Stimulated activated effector memory CD8-positive, alpha-beta T cell treated with anti-CD3 and anti-CD28 coated beads, Interleukin-12 subunit alpha, Interleukin-12 subunit beta, amount 100 ng/mL, for 72 hours (primary cell): Measurements from ENCODE around the gene SLC4A11.

Experiments
- ATAC-seq: fragments of 150-1000 bp; cut with Tn5 transposase; 2 replicates; pipeline ENCODE4 v1.10.0; 2021
- DNase-seq, 2 donors: peaks; one replicate each; pipeline ENCODE4 v3.0.0; 2021 to 2022; ENCODE audit warnings: low spot score in 2 of 2
- H3K27ac Mint-ChIP-seq: one replicate; pipeline ENCODE4 v1.8.0; 2022; ENCODE audit warnings: mild to moderate bottlenecking, mixed read lengths
- H3K36me3 Mint-ChIP-seq: one replicate; pipeline ENCODE4 v1.8.0; 2022; ENCODE audit warnings: mild to moderate bottlenecking, mixed read lengths
- H3K4me1 Mint-ChIP-seq: one replicate; pipeline ENCODE4 v1.8.0; 2022; ENCODE audit warnings: mixed read lengths
- H3K4me3 Mint-ChIP-seq: one replicate; pipeline ENCODE4 v1.8.0; 2022; ENCODE audit warnings: mild to moderate bottlenecking, mixed read lengths
- H3K9me3 Mint-ChIP-seq: one replicate; pipeline ENCODE4 v1.8.0; 2022; ENCODE audit warnings: mixed read lengths

The SLC4A11 gene

DNA sequence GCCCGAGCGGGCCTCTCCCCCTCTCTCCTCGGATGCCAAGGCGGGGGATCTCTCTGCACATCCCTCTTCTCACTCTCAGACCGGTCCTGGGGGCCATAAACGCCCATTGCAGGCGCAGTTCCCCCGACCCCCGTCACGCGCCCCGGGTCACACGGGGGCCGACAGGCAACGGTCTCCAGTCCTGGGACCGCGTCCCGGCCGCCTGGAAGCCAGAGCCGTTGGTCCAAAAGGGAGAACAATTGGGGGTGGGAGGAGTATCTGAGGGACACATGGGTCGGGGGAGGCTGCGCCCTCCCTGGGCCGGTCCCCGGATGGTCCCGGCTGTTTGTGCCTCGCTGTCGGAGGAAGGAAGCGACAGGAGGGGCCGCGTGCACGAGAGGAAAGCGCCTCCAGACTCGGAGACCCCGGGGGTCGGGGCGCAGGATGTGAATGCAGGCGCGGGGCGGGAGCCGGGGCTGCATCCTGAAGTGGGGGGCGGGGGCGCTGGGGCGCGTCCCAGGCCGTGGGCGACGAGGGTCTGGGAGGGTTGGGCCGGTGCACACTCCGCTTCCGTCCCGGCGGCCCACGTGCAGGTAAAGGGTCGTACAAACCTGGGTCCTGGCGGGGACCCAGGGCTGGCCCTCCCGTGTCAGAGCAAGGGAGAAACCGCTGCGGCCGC is 903 bp downstream of the SLC4A11 start:
- H3K4me1 Mint-ChIP-seq = peaks cover 20% of the 10 kb centered on the region
- ATAC-seq (peak; percentile 8), DNase-seq (no peak)
- H3K4me3 Mint-ChIP-seq = peak overlapping the region; percentile 87
- H3K9me3 Mint-ChIP-seq = no peaks in the 10 kb centered on the region
- H3K36me3 Mint-ChIP-seq = no peaks in the 10 kb centered on the region
- H3K27ac Mint-ChIP-seq = no peak overlapping the region

GRCh38 chr20:3237011-3237957 is 1.7 kb downstream of the SLC4A11 start:
- Mint-ChIP-seq H3K36me3 (no peaks in the 10 kb centered on the region), H3K4me3 (peak overlapping the region; percentile 87), H3K4me1 (peaks cover 20% of the 10 kb centered on the region), H3K27ac (no peak overlapping the region), H3K9me3 (no peaks in the 10 kb centered on the region)
- DNase-seq (no peak), ATAC-seq (no peak)

DNA sequence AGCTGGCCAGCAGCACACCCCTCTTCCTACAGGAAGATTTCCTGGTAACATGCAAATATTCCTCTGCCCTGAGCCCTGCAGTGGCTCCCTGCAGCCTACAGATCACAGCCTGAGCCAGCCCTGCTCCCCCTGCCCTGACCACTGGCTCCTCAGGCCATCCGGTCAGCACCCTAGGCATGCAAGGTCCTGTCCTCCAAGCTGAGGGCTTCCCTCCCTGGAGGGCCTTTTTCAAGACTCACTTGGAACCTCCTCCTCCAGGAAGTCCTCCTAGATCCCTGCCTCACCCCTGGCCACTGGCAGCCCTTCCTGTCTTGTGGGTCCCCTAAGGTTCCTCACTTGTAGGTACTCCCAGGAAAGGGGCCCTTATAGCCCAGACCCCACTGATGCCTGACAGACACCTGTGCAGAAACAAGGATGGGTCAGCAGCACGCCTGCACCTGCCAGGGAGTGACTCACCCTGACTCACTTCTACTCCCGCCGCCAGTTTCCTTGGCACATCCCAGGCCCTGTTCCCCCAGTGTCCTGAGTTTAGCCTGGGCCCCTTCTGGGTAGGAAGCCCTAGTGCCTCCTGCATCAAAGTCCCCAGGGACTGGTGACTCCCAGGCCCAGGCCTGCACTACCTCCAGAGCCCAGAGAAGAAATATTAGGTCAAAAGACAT is 3.2 kb downstream of the SLC4A11 start:
- Mint-ChIP-seq H3K4me3 (no peak overlapping the region), H3K36me3 (no peaks in the 10 kb centered on the region), H3K4me1 (peaks cover 16% of the 10 kb centered on the region), H3K9me3 (no peaks in the 10 kb centered on the region), H3K27ac (no peak overlapping the region)
- ATAC-seq (no peak), DNase-seq (no peak)

- ATAC-seq (no peak), DNase-seq (no peak)
- Mint-ChIP-seq H3K36me3 (no peaks in the 10 kb centered on the region), H3K4me1 (peaks cover 5% of the 10 kb centered on the region), H3K4me3 (no peak overlapping the region), H3K27ac (no peak overlapping the region), H3K9me3 (no peaks in the 10 kb centered on the region)
These were observed 4.9 kb downstream of the SLC4A11 start for GRCh38 chr20:3233991-3234498.

DNA sequence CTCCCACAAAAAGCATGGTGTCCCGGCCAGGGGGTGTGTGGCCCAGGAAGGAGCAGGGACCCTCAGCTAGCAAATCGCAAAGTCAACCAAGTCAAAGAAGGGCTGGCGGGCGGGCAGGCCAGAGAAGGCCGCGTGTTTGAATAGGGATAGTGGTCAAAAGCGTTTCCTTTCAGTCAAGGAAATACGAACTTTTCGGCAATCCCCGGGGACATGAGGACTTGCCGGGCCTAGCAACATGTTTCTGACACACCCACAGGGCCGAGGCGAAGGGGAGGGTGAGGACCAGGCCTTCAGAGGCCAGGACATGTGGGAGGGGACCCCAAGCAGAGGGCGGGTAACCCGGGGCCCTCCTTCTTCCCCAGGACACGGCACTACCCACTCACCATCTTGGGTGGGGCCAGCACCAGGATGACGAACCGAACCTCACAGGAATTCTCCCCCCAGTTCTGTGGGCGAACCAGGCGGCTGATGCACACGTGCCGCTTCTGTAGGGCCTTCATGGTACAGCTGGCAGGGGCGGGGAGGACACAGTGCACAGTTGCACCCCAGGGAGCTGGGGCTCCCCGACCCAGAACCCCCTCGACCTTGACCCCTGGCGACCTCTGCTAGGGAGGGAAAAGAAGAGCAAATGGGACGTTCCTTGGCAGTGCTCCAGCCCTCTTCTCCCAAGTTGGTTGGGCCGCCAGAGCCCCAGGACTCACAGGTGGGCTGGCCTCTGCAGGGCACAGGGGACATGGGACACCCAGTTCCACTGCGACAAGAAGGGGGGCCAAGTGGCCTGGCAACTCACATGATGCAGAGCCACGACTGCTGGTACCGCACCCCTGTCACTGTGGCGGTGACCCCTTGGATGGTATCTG is 5.6 kb downstream of the SLC4A11 start:
- Mint-ChIP-seq H3K36me3 (no peaks in the 10 kb centered on the region), H3K9me3 (no peaks in the 10 kb centered on the region)

GRCh38 chr20:3231889-3232588 is 7.0 kb downstream of the SLC4A11 start:
- no peak for DNase-seq
- Mint-ChIP-seq H3K27ac (no peak overlapping the region), H3K9me3 (no peaks in the 10 kb centered on the region), H3K4me3 (no peak overlapping the region), H3K36me3 (peaks cover 2% of the 10 kb centered on the region), H3K4me1 (peaks cover 5% of the 10 kb centered on the region)
- no peak for ATAC-seq

More for the DNA sequence above, 5.6 kb downstream of the SLC4A11 start:
- no peak for ATAC-seq
- no peak overlapping the region for H3K27ac Mint-ChIP-seq
- no peak overlapping the region for H3K4me3 Mint-ChIP-seq
- H3K4me1 Mint-ChIP-seq = peaks cover 5% of the 10 kb centered on the region
- DNase-seq = no peak

DNA sequence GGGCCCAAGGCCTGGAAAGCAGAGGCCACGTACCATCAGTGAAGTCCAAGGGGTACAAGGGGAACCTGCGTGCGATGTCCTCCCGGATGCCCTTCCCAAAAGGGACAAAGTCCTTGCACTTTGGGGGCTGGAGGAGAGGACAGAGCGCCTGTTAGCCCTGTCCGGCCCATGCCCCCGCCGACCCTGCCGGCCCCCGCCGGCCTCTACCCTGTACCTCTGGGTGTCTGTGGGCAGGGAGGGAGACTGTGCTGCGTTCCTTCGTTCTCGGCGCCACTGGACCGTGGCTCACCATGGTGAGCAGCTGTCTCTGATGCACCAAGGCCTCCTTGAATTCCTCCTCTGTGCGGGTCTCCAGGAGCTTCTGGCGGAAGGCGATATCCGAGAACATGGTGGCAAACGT is 7.9 kb downstream of the SLC4A11 start:
- Mint-ChIP-seq H3K36me3 (peaks cover 9% of the 10 kb centered on the region), H3K4me3 (no peak overlapping the region), H3K9me3 (no peaks in the 10 kb centered on the region), H3K27ac (no peak overlapping the region), H3K4me1 (no peaks in the 10 kb centered on the region)
- DNase-seq (no peak), ATAC-seq (no peak)

- Mint-ChIP-seq H3K4me3 (no peak overlapping the region), H3K4me1 (no peaks in the 10 kb centered on the region), H3K27ac (no peak overlapping the region), H3K9me3 (no peaks in the 10 kb centered on the region), H3K36me3 (peaks cover 9% of the 10 kb centered on the region)
- ATAC-seq (peak; percentile 4), DNase-seq (no peak)
These were observed 9.2 kb downstream of the SLC4A11 start for GRCh38 chr20:3229798-3230197.

DNA sequence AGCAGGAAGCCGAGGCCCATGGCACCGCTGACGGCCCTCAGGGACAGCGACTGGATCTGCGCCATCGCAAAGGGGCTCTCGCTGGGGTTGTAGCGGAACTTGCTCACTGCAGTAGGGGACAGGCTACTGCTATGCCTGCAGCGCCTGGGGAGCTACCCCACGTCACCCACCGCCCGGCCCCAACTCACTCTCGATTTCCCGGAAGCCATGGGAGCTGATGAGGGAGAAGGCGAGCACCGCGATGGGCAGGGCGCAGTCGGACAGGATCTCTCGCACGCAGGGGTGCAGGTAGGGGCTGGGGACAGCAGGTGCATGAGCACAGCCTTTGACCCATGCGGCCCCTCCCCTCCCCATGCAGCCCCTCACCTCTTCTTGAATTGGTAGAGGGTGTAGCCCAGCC is 9.8 kb downstream of the SLC4A11 start:
- Mint-ChIP-seq H3K27ac (no peak overlapping the region), H3K4me1 (no peaks in the 10 kb centered on the region), H3K4me3 (no peak overlapping the region), H3K9me3 (no peaks in the 10 kb centered on the region), H3K36me3 (peaks cover 10% of the 10 kb centered on the region)
- DNase-seq = no peak
- no peak for ATAC-seq

DNA sequence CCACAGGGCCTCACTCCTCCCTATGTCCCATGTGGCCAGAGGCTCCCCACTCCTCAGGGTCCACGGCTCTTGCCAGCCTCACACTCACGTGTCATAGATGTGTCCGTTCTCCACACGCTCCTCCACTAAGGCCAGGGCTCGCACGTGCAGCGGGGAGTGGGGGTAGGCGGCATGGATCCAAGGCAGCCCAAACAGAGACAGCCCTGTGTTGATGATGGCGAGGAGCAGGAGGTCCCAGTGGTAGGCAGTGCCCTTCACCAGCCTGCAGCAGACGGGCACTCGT is 10.3 kb downstream of the SLC4A11 start:
- DNase-seq (no peak), ATAC-seq (no peak)
- H3K36me3 Mint-ChIP-seq = peaks cover 14% of the 10 kb centered on the region
- no peaks in the 10 kb centered on the region for H3K9me3 Mint-ChIP-seq
- H3K4me1 Mint-ChIP-seq = no peaks in the 10 kb centered on the region
- H3K4me3 Mint-ChIP-seq = no peak overlapping the region
- no peak overlapping the region for H3K27ac Mint-ChIP-seq

DNA sequence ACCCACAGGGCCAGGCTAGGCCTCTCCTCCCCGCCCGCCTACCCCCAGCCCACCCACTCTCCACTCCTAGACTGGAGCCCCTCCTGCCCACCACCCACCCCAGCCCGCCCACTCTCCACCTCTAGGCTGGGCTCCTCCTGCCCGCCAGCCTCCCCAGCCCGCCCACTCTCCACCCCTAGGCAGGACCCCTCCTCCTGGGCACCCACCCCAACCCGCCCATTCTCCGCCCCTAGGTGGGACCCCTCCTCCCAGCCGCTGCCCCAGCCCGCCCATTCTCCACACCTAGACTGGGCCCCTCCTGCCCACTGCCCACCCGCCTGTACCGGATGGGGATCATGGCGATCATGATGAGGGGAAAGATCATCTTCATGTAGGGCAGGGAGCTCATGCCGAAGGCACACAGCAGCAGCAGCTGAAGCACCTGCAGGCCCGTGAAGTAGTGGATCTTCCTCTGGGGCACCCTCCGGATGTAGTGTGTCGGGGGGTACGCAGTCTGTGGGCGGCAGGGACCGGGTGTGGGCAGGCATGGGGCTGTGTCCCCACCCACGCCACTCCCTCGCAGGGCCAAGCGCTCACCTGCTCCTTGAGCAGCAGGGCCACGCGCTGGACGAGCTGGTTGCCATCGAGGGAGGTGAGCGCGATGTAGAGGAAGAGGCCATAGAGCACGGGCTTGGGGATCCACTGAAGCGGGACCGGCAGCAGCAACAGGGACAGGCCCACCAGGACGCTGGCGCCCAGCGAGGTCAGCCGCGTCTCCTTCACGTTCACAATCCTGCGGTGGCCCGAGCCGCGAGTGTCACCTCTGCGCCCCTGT is 10.8 kb downstream of the SLC4A11 start:
- Mint-ChIP-seq H3K36me3 (peaks cover 16% of the 10 kb centered on the region), H3K27ac (no peak overlapping the region), H3K4me1 (no peaks in the 10 kb centered on the region), H3K4me3 (no peak overlapping the region), H3K9me3 (no peaks in the 10 kb centered on the region)
- no peak for DNase-seq
- no peak for ATAC-seq

GRCh38 chr20:3227506-3227905 is 11.5 kb downstream of the SLC4A11 start:
- Mint-ChIP-seq H3K36me3 (peaks cover 16% of the 10 kb centered on the region), H3K4me3 (no peak overlapping the region), H3K4me1 (no peaks in the 10 kb centered on the region), H3K27ac (no peak overlapping the region), H3K9me3 (no peaks in the 10 kb centered on the region)
- DNase-seq (no peak), ATAC-seq (no peak)

DNA sequence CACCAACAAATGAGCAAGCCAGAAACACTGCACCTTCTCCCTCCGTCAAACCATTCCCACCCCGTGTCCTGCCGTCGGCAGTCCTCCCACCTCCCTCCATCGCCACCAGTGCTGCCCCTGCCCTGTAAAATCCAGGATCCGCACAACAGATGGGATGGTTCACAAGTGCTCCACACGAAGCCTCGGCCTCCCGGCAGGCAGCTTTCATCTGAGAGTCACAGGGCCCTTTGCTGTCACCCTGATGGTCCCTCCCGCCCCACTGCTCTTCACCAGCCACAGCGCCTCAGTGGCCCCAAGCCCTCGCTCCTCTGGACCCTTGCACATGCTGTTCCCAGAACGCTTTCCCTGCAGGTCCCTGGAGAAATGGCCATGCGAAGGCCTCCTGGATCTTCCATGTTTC is 12.1 kb downstream of the SLC4A11 start:
- Mint-ChIP-seq H3K4me3 (no peak overlapping the region), H3K27ac (no peak overlapping the region), H3K9me3 (no peaks in the 10 kb centered on the region), H3K36me3 (peaks cover 22% of the 10 kb centered on the region), H3K4me1 (no peaks in the 10 kb centered on the region)
- DNase-seq (no peak), ATAC-seq (no peak)

- Mint-ChIP-seq H3K9me3 (no peaks in the 10 kb centered on the region), H3K4me3 (no peak overlapping the region), H3K27ac (no peak overlapping the region), H3K36me3 (peaks cover 29% of the 10 kb centered on the region), H3K4me1 (no peaks in the 10 kb centered on the region)
- ATAC-seq = no peak
- no peak for DNase-seq
These were observed 12.9 kb downstream of the SLC4A11 start for GRCh38 chr20:3226093-3226492.
